ENCODE measurements around the gene AK9. TPM values are rescaled to one million over a fixed set of nuclear protein-coding genes. Genes with fewer than 3 reads are reported as not detected.

AK9 gene
- total and polyA plus RNA-seq, 2 of the 8 experiments (the other 6 are each of a cell fraction or from before 2014, with no cell fraction given): 1.8 to 2.2 TPM

- no peak overlapping the region for H4K91ac ChIP-seq (replicated peaks; ENCODE audit: insufficient read length, low read length)
- DNase-seq (ENCODE audit: low read depth in 1 of 2, low spot score in 2 of 2) (no peak), FAIRE-seq (no peak)
- H3K23me2 ChIP-seq (ENCODE audit: low read depth, low read length): no peaks in the 10 kb centered on the region
- H3K36me3 ChIP-seq (ENCODE audit: control insufficient read depth in 2 of 4, insufficient read depth in 4 of 4, low read length in 3 of 4): peaks cover 19 to 97% (median 51%) of the 10 kb centered on the region in 4 experiments
- H3K27ac ChIP-seq (ENCODE audit: low read depth, low read length): no peak overlapping the region
- peaks cover 0 to 19% of the 10 kb centered on the region in 2 experiments; a peak in 2 of 4 replicates for H3K79me2 ChIP-seq (ENCODE audit: control insufficient read depth in 1 of 2, insufficient read depth in 2 of 2, low read length in 2 of 2)
- H3K56ac ChIP-seq (replicated peaks; ENCODE audit: insufficient read length, low read depth, low read length): no peak overlapping the region
- no peak overlapping the region for H3K4ac ChIP-seq (replicated peaks; ENCODE audit: insufficient read length, low read depth, low read length)
- peaks cover 1 to 10% of the 10 kb centered on the region in 2 experiments for H4K20me1 ChIP-seq (replicated peaks in 1 of 2; ENCODE audit: control insufficient read depth in 1 of 2, insufficient read depth in 2 of 2, low read length in 2 of 2)
- no peak overlapping the region for H3K9ac ChIP-seq (replicated peaks in 1 of 4; ENCODE audit: extremely low read depth in 1 of 4, low read depth in 3 of 4, low read length in 3 of 4)
- no peak overlapping the region for H3K4me3 ChIP-seq (ENCODE audit: extremely low read depth in 1 of 4, insufficient read depth in 2 of 4, low read depth in 3 of 4, low read length in 4 of 4)
- H3K79me1 ChIP-seq (ENCODE audit: low read depth, low read length): peaks cover 6% of the 10 kb centered on the region; the same call in 1 of the 2 replicates
- H2BK15ac ChIP-seq (ENCODE audit: low read length): no peak overlapping the region
- H3K18ac ChIP-seq (ENCODE audit: extremely low read depth, low read length): no peak overlapping the region
- H2BK20ac ChIP-seq (ENCODE audit: low read length): no peak overlapping the region
- no peaks in the 10 kb centered on the region for H3K27me3 ChIP-seq (replicated peaks in 1 of 4; ENCODE audit: control insufficient read depth in 3 of 4, extremely low read depth in 1 of 4, insufficient read depth in 3 of 4, low read length in 3 of 4)
- no peak overlapping the region for H4K5ac ChIP-seq (ENCODE audit: insufficient read length, low read depth, low read length)
- no peak overlapping the region for H4K8ac ChIP-seq (ENCODE audit: extremely low read depth, insufficient read depth, low read length)
- H2BK5ac ChIP-seq (ENCODE audit: low read depth, low read length): no peak overlapping the region
- H2BK12ac ChIP-seq (ENCODE audit: low read depth, low read length): no peak overlapping the region
- no peak overlapping the region for H2BK120ac ChIP-seq (replicated peaks; ENCODE audit: low read depth, low read length)
- H3K14ac ChIP-seq (ENCODE audit: insufficient read length): no peak overlapping the region
- POLR2A ChIA-PET (ENCODE audit: partially characterized antibody): interaction anchor here (0.5 to 3.1 kb wide), 4 partner anchors 9 to 352 kb away, joined by 3 to 10 read pairs (median 4); partner anchors contain the start of genes PPIL6 and SMPD2
- 97% methylated on average over 7 of the region's 7 CpGs; no CpG with 5 or more reads in 1 of the 2 experiments for WGBS, 2 experiments (ENCODE audit: extremely low coverage in 1 of 2, insufficient coverage in 1 of 2, insufficient read length in 1 of 2, insufficient replicate concordance in 2 of 2, low coverage in 1 of 2, low lambda C conversion rate in 2 of 2, missing lambda C conversion rate in 1 of 2)
- H3K9me3 ChIP-seq (ENCODE audit: insufficient read depth in 2 of 2, low read depth in 1 of 2, low read length in 1 of 2): peaks cover 0 to 5% of the 10 kb centered on the region in 2 experiments; a peak in 1 of 4 replicates
- no peaks in the 10 kb centered on the region for H3K4me1 ChIP-seq (replicated peaks in 1 of 4; ENCODE audit: control insufficient read depth in 3 of 4, insufficient read depth in 4 of 4, low read length in 3 of 4)
- CTCF ChIA-PET (ENCODE audit: partially characterized antibody): interaction anchor here (0.6 kb wide), 1 partner anchor 323 kb away, joined by 4 read pairs; no protein-coding TSS in a partner anchor
- H2AFZ ChIP-seq (ENCODE audit: low read length): no peak overlapping the region
- H3K23ac ChIP-seq (ENCODE audit: insufficient read length): no peak overlapping the region
- H3K4me2 ChIP-seq (ENCODE audit: insufficient read depth in 1 of 2, low read depth in 2 of 2, low read length in 2 of 2): no peak overlapping the region
- no peak overlapping the region for H2AK5ac ChIP-seq (ENCODE audit: low read depth, low read length)
Observed at GRCh38 chr6:109465772-109466171, 225.2 kb downstream of the AK9 start.
